RKO (cell line): ENCODE measurements around the gene ST6GALNAC2.

ENCODE experiments used
- DNase-seq: peaks from one replicate; pipeline ENCODE4 v3.0.0-alpha.2; 2016; ENCODE audit warnings: low spot score

Gene ST6GALNAC2

GRCh38 chr17:76554131-76554530, 31.5 kb downstream of the ST6GALNAC2 start:
- no peak for DNase-seq

GRCh38 chr17:76553178-76553908, 32.3 kb downstream of the ST6GALNAC2 start:
- no peak for DNase-seq

GRCh38 chr17:76551685-76552084, 34.0 kb downstream of the ST6GALNAC2 start:
- DNase-seq: no peak

GRCh38 chr17:76550712-76551615, 34.7 kb downstream of the ST6GALNAC2 start:
- no peak for DNase-seq

GRCh38 chr17:76549539-76549938, 36.1 kb downstream of the ST6GALNAC2 start:
- no peak for DNase-seq

GRCh38 chr17:76549215-76549518, 36.5 kb downstream of the ST6GALNAC2 start:
- no peak for DNase-seq

GRCh38 chr17:76548378-76549214, 37.1 kb downstream of the ST6GALNAC2 start:
- DNase-seq: no peak

- no peak for DNase-seq
These were observed 37.9 kb downstream of the ST6GALNAC2 start for GRCh38 chr17:76547642-76548202.

- DNase-seq: peak; percentile 59
These were observed 38.4 kb downstream of the ST6GALNAC2 start for GRCh38 chr17:76547183-76547641.

GRCh38 chr17:76546556-76547182, 39.0 kb downstream of the ST6GALNAC2 start:
- no peak for DNase-seq

- DNase-seq: no peak
These were observed 39.6 kb downstream of the ST6GALNAC2 start for GRCh38 chr17:76545918-76546555.

- no peak for DNase-seq
These were observed 40.9 kb downstream of the ST6GALNAC2 start for GRCh38 chr17:76544546-76545365.

- no peak for DNase-seq
These were observed 41.7 kb downstream of the ST6GALNAC2 start for GRCh38 chr17:76543826-76544545.

GRCh38 chr17:76543482-76543825, 42.2 kb downstream of the ST6GALNAC2 start:
- no peak for DNase-seq

- no peak for DNase-seq
These were observed 42.7 kb downstream of the ST6GALNAC2 start for GRCh38 chr17:76542984-76543383.

- DNase-seq: no peak
These were observed 43.1 kb downstream of the ST6GALNAC2 start for GRCh38 chr17:76542566-76542971.

GRCh38 chr17:76541739-76542454, 43.8 kb downstream of the ST6GALNAC2 start:
- DNase-seq: no peak

GRCh38 chr17:76540381-76541300, 45.0 kb downstream of the ST6GALNAC2 start:
- peak; percentile 97 for DNase-seq
